T-helper 1 cell treated with Interleukin-12 subunit alpha and Interleukin-12 subunit beta and Interleukin-4 antibody, amounts not matched to agents 30 ng/mL and 1 ng/mL, for 36 hours (primary cell): Measurements from ENCODE around the gene RAB2B. TPM values are rescaled to one million over a fixed set of nuclear protein-coding genes. Genes with fewer than 3 reads are reported as not detected.

Experiments used
- intact Hi-C: fragments of 100-400 bp; cut with micrococcal nuclease; formaldehyde crosslinking; loops from one replicate; pipeline ENCODE4 v1.15.1; 2024
- total RNA-seq: library from RNA; stranded (reverse); gene quantifications from 2 replicates; pipeline ENCODE4 v1.2.3, GENCODE V29; 2022

The RAB2B gene
- total RNA-seq, result 35.4 and 35.6 TPM in 2 replicates

DNA sequence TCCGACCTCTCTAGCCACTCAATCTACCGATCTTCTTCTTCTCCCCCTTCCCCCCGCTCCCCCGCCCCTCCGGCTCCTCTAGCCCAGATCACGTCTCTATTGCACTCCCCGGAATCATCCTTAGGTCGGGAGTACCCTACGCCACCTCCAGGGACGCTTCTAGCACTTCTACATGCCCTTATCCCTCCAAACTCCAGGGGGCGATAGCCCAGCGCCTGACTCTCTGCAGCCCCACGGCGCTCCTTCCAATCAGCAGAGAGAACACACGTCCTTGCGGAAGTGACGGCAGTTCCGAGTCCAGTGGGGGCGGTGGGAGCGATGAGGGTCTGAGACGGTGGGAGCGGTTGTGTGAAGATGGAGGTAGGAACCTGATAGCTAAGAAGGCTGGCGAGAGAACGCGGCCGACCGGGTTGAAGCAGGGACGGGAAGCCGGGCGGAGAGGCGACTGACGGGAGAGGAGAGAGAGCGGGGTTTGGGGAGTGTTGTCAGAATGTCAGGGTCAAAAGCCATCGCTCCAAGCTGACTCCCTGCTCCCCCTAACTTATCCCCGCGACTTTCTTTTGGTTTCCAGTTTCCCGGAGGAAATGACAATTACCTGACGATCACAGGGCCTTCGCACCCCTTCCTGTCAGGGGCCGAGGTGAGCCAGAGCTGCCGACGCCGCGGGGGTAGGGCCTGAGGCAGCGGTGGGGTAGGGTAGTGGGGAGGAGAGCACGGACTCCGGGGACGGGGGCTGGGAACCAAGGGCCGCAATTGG lies at the start of gene RAB2B, which contains the start of gene TOX4:
Gene RAB2B (minus strand): TSS at position 35 of the 757 bp plus-strand sequence. CDS start 87 bp downstream, outside the sequence.
Gene TOX4 (plus strand): TSS at position 271 of the 757 bp plus-strand sequence. CDS start 84 bp downstream, at position 355.
- intact Hi-C loops, result loop anchor here (1.0 to 10.0 kb wide), 15 partner anchors 21 to 1618 kb away; partner anchors contain the start of genes ACIN1, ANG, C14orf119 and CHD8

DNA sequence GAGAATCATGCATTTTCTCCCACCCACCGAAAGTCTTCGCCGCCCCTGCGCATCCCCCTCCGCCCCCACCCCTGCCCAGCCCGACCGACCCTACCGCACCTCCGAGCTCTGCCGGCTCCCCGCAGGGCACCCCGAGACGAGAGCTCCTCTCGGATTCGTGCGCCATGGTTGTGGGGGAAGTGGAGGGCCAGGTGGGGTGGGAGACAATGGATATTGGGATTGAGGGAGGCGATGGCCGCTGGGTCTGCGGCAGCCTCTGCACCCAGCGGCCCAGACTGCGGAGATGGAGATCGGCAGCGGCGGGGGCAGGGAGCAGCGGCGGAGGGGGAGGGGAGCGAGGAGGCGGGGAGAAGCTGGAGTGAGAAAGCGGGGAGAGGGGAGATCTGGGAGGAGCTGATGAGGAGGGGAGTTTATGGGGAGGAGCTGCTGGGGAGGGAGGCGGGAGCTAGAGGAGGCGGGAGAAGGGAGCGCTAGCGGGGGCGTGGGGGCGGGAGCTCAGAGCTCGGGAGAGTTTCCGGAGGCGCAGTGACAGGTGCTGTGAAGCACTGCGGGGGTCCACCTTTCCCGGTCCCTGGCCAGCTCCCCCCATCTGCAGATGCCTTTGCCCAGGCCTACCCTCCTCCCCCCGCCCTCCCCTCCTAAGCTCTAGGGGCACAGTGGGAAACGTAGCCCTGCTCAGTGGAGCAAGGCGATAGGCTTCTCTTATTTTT lies 49.4 kb upstream of the RAB2B start, which contains the start of gene SALL2:
Gene SALL2 (minus strand): TSS at position 385 of the 710 bp plus-strand sequence. CDS start 219 bp downstream, at position 166.
- intact Hi-C loops, result loop anchor here (1.0 kb wide), 2 partner anchors 15 to 49 kb away; partner anchors contain the start of genes METTL3 and TOX4

GRCh38 chr14:21525571-21525961 lies 48.8 kb upstream of the RAB2B start:
- intact Hi-C loops, result no loop called here

DNA sequence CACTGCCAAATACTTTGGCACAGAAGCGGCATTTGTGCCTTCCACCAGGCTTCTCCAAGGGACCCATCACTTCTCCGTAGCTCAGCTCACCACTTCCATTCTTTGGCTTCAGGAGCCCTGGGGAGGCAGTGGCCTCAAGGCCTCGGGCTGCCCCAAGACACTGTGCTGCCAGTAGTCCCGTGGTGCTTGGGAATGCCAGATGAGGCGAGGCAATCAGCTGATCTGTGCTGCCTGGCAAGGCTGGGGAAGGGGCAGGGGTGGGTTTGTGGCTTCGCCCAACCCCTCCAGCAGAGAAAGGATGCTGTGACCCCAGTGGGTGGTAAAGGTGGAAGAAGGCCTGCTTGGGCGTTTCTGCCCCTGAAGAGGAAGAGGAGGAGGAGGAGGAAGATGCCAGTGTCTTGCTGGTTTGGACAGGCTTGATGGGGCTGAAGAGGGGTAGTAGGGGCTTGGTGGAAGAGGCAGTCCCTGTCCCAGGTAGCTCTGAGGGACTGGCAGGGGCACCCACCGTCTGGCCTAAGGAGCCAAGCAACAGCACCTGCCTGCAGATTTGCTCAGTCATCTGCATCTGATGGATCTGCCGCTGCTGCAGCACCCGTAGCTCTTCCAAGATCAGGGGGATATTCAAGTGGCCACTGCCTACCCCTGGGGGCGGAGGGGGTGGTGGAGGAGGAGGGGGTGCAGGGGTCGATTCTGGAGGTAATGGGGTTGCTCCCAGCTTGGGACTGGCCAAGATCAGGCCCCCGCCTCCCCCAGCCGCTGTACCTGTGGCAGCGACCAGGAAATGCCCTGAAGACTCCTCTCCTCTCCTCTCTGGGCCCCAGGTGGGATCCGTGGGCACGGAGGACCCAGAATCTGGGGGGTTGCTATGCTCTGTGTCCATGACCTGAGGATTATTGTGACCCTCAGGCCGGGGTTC lies 48.1 kb upstream of the RAB2B start:
- intact Hi-C loops, result no loop called here

GRCh38 chr14:21523203-21523602 lies 46.4 kb upstream of the RAB2B start:
- intact Hi-C loops, result no loop called here

- intact Hi-C loops, result no loop called here
These were observed 44.7 kb upstream of the RAB2B start for GRCh38 chr14:21521501-21521900.

DNA sequence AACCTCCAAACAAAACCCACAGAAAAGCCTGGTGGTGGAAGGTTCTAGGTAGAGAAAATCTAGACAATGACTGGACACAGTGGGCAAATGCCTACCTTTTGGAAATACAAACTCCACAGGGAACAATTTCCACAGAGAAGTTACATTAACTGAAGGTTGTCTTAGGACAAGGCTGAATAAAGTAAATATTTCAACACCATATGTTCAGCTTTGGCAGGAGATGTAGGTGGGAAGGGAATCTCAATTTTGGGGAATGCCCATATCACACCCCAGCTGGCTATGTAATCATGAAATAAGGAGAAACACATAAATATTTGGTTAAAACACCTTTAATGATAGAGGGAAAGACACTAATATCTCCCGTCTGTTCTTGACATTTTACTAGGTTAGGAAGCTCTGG lies 44.0 kb upstream of the RAB2B start:
- intact Hi-C loops, result no loop called here

GRCh38 chr14:21518725-21519124 lies 42.0 kb upstream of the RAB2B start:
- intact Hi-C loops, result no loop called here

- intact Hi-C loops, result loop anchor here (5.0 kb wide), 1 partner anchor 1788 kb away; the partner anchor contains the start of gene PPP1R3E
These were observed 37.6 kb upstream of the RAB2B start for GRCh38 chr14:21514341-21514740.

- intact Hi-C loops, result loop anchor here (1.0 to 5.0 kb wide), 11 partner anchors 15 to 1958 kb away; partner anchors contain the start of genes CHD8, HNRNPC, NGDN and PPP1R3E
These were observed 34.2 kb upstream of the RAB2B start, which contains the start of gene METTL3 for GRCh38 chr14:21510735-21511657. METTL3 (minus strand) TSS chr14:21511340; CDS start chr14:21511223, 117 bp downstream.

- intact Hi-C loops, result loop anchor here (2.0 to 5.0 kb wide), 2 partner anchors 1793 to 1959 kb away; partner anchors contain the start of genes NGDN and PPP1R3E
These were observed 32.8 kb upstream of the RAB2B start for GRCh38 chr14:21509432-21510143.

DNA sequence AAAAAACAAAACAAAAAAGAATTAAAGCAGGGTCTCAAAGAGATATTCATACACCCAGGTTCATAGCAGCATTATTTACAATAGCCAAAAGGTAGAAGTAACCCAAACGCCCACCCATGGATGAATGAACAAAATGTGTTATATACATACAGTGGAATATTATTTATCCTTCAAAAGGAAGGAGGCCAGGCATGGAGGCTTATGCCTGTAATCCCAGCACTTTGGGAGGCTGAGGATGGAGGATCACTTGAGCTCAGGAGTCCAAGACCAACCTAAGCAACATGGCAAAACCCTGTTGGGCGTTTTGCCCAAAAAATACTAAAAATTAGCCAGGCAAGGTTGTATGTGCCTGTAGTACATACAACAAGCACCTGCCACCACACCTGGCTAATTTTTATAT lies 29.8 kb upstream of the RAB2B start:
- intact Hi-C loops, result no loop called here

DNA sequence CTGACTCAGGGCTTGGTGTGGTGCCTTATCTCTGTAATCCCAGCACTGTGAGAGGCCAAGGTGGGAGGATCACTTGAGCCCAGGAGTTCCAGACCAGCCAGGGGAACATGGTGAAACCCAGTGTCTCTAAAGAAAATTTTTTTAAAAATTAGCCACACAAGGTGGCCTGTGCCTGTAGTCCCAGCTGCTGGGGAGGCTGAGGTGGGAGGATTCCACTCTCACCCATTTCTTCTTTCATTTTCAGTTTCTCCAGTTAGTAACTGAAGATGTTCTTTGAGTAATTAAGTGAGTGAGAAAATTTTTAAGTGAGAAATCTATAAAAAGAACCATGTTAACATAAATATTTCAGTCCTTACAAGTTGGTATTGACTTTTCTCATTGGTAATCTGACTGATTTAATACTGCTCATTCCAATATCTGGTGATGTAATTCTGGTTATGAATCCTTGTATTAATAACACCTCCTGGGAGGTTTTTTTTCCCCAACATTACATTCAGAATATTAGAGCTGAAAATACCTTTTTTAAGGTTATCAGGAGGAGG lies 28.3 kb upstream of the RAB2B start:
- intact Hi-C loops, result loop anchor here (1.0 to 2.0 kb wide), 2 partner anchors 28 to 400 kb away; partner anchors contain the start of gene TOX4

DNA sequence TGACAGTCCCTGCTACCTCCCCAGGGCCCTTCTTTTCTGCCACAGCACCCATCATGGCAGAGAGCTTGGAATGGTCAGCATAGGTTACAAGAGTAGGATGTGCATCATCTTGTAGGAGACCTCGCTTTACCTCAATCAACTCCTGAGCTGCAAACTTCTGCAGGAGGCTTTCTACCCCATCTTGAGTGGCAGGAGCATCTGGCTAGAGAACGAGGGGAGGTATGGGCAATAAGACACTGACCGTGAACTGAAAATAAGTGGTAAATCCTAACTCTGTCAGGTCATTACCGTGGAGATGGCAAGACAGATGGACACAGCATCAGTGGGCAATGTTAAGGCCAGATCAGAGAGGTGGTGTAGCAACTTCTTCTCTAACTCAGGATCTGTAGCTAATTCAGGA lies 26.6 kb upstream of the RAB2B start:
- intact Hi-C loops, result no loop called here

DNA sequence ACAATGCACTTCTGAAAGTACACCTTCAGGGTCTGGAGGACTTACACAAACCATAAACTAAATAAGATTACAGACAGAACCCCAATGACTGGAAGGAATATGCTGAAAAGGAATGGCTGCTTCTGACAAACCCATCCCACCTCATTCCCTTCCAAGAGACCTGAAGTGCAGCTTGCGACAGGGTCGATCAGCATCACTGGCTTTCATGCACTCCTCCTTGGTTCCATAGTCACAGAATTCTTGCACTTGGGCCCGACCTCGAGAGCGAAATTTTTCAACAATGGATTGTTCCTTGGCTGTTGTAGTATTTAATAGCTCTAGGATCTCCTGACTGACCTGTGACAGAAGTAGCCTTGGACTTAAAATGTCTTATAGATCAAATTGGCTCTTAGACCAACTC lies 24.8 kb upstream of the RAB2B start:
- intact Hi-C loops, result no loop called here

DNA sequence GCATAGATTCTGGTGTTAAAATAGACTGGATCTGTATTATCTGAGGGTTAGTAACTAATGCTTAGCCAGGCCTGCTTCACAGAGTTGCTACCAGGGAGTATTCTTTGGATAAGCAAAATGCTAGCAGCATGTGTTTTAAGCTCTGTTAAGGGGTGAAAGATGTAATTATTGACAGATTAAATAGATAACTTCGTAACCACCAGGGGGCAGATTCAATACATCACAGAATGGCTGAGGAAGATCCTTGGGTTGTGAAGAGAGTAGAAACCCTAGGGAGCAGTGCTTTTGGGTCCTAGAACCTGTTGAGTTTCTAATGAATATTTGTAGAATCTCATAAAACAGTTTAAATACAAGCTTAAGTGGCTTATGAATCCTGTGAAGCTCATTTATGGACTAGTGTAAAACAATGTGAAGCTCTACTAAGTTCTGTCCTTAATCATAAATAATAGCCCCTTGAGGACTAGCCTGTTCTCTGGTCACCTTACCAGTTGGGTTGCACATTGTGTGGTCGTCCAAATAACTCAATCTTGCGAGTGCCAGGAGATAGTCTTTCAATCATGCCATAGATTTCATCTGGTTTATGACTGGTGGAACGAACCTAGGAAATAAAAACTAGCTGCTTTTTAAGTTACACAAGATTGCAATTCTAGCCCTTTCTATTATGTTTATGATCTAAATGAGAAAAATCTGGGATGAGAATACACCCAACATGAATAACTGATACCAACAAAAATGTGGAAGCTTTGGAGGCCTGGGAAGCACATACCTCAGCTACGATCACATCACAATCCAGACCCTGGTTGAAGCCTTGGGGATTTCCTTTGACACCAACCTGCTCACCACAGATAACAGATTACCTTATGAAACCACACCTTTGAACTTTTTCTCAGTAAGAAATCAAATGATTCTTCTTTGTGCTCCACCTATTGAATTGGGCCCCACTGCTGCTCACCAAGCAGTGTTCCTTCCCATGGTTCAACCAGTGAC lies 22.1 kb upstream of the RAB2B start:
- intact Hi-C loops, result loop anchor here (1.0 kb wide), 2 partner anchors 43 to 58 kb away; partner anchors contain the start of gene CHD8

DNA sequence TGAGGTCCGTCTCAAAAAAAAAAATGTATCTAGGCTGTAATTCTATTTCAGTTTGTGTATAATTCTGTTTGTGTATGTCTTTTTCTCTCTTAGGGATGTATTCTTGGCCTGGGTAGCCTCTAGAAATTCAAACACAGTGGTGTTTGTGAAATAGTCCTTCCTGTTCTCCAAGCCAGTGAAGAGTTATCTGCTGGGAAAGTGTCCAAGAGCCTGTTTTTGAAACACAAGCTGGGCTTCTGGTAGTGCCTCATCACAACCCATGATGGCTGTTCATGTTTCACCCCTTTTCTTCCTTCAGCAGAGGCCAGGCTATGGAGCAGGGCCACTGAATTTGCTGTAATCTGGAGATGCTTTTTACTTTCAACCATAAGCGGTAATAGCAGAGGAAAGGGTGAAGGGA lies 19.7 kb upstream of the RAB2B start:
- intact Hi-C loops, result no loop called here
